Kidney (tissue), 14 donors: ENCODE results near the gene NCLN. TPM values are rescaled to one million over a fixed set of nuclear protein-coding genes. Genes with fewer than 3 reads are reported as not detected.

Source experiments
- DNase-seq, 5 donors: peaks; one replicate each; pipeline ENCODE4 v3.0.0-alpha.2; 2013 to 2020
- FAIRE-seq: peaks from 2 replicates; lab custom pipeline; 2012; peaks lifted over from hg19 to GRCh38; lab: Jason Lieb, UNC
- H3K27ac ChIP-seq, 2 donors: one replicate each; pipeline ENCODE4 v1.7.0; 2013; ENCODE audit warnings: low read depth in 2 of 2, low read length in 2 of 2, inconsistent platforms in 1 of 2
- H3K27me3 ChIP-seq: one replicate; pipeline ENCODE4 v1.7.1; 2013; ENCODE audit warnings: low read length, inconsistent platforms; ENCODE audit not compliant: control insufficient read depth, insufficient read depth
- H3K36me3 ChIP-seq, 3 donors: one replicate each; pipeline versions ENCODE4 v1.7.0 to v1.7.1; 2013; ENCODE audit warnings: low read length in 3 of 3, control low read depth in 1 of 3, inconsistent platforms in 1 of 3; ENCODE audit not compliant: insufficient read depth in 3 of 3, control insufficient read depth in 2 of 3
- H3K4me1 ChIP-seq, 3 donors: one replicate each; pipeline versions ENCODE4 v1.7.0 to v1.7.1; 2013; ENCODE audit warnings: low read length in 3 of 3, inconsistent platforms in 1 of 3, low read depth in 1 of 3; ENCODE audit not compliant: control insufficient read depth in 2 of 3, insufficient read depth in 2 of 3
- H3K4me3 ChIP-seq, 3 donors: one replicate each; pipeline versions ENCODE4 v1.7.0 to v1.8.1; 2013; ENCODE audit warnings: low read length in 3 of 3, control low read depth in 1 of 3, inconsistent platforms in 1 of 3
- H3K9ac ChIP-seq, 3 donors: one replicate each; pipeline versions ENCODE4 v1.7.0 to v1.7.1; 2013; ENCODE audit warnings: low read length in 3 of 3, control low read depth in 1 of 3, inconsistent platforms in 1 of 3
- H3K9me3 ChIP-seq, 3 donors: one replicate each; pipeline versions ENCODE4 v1.7.0 to v1.7.1; 2013; ENCODE audit warnings: low read length in 3 of 3, control low read depth in 1 of 3, inconsistent platforms in 1 of 3; ENCODE audit not compliant: control insufficient read depth in 2 of 3, insufficient read depth in 1 of 3
- intact Hi-C: fragments of 100-400 bp; cut with DNase I; formaldehyde crosslinking; loops from one replicate; pipeline ENCODE4 v1.11.1; 2022
- polyA plus RNA-seq: library from polyadenylated mRNA; stranded (reverse); fragments of 350-450 nt; fragmentation: Illumina TruSeq; extraction: RNeasy Lipid Tissue Mini Kit (QIAGEN cat#74804); gene quantifications from one replicate; pipeline ENCODE4 v1.2.3, GENCODE V29; 2014; ENCODE audit warnings: low read depth, low replicate concordance; ENCODE audit not compliant: insufficient read depth
- total RNA-seq: library from RNA; stranded (reverse); fragmentation: NEBNext Ultra II Directional; extraction: Animal tissue kit (Norgen Biotek cat#: 25700); gene quantifications from one replicate; pipeline ENCODE4 v1.2.1, GENCODE V29; 2021
- TF ChIP-seq, protein P1 (sequence below): IDR thresholded peaks from 3 replicates; pipeline ENCODE4 v1.5.1; 2012; ENCODE audit warnings: mild to moderate bottlenecking, moderate library complexity, borderline replicate concordance; ENCODE audit not compliant: insufficient read depth; ENCODE audit errors: extremely low read depth
- donor health status: control.
- donor health status: control.
- donor health status: control.
- donor health status: control.
- donor health status: control.
- donor health status: DM: yes; HTN: yes; CAD: no.
- donor health status: Normal renal cell carcinoma (clear cell type).

NCLN gene
- total and polyA plus RNA-seq, 2 donors from 2014 or later: 43.3 to 63.2 TPM

DNA sequence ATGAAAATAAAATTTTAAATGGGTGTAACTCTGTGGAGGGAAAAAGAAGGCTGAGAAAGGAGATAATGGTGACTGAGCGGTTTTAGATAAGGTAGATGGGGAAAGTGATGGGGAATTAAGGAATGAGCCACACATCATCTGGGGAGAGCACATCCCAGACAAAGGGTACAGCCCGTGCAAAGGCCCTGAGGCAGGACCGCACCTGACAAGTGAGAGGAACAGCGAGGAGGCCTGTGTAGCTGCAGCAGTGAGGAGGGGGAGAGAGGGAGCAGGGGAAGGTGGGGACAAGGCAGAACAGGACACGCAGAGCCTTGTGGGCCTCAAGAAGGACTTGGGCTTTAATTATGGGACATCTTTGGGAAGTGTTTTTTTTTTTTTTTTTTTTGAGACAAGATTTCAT lies 37.0 kb downstream of the NCLN start:
- TF ChIP-seq, protein P1, sequence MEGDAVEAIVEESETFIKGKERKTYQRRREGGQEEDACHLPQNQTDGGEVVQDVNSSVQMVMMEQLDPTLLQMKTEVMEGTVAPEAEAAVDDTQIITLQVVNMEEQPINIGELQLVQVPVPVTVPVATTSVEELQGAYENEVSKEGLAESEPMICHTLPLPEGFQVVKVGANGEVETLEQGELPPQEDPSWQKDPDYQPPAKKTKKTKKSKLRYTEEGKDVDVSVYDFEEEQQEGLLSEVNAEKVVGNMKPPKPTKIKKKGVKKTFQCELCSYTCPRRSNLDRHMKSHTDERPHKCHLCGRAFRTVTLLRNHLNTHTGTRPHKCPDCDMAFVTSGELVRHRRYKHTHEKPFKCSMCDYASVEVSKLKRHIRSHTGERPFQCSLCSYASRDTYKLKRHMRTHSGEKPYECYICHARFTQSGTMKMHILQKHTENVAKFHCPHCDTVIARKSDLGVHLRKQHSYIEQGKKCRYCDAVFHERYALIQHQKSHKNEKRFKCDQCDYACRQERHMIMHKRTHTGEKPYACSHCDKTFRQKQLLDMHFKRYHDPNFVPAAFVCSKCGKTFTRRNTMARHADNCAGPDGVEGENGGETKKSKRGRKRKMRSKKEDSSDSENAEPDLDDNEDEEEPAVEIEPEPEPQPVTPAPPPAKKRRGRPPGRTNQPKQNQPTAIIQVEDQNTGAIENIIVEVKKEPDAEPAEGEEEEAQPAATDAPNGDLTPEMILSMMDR: no peak
- Histone ChIP-seq H3K4me3 (no peak overlapping the region), H3K9me3 (no peaks in the 10 kb centered on the region), H3K9ac (no peak overlapping the region), H3K27ac (no peak overlapping the region), H3K36me3 (no peaks in the 10 kb centered on the region), H3K27me3 (no peaks in the 10 kb centered on the region), H3K4me1 (no peaks in the 10 kb centered on the region)
- DNase-seq (no peak), FAIRE-seq (no peak)
- intact Hi-C loops: no loop called here

DNA sequence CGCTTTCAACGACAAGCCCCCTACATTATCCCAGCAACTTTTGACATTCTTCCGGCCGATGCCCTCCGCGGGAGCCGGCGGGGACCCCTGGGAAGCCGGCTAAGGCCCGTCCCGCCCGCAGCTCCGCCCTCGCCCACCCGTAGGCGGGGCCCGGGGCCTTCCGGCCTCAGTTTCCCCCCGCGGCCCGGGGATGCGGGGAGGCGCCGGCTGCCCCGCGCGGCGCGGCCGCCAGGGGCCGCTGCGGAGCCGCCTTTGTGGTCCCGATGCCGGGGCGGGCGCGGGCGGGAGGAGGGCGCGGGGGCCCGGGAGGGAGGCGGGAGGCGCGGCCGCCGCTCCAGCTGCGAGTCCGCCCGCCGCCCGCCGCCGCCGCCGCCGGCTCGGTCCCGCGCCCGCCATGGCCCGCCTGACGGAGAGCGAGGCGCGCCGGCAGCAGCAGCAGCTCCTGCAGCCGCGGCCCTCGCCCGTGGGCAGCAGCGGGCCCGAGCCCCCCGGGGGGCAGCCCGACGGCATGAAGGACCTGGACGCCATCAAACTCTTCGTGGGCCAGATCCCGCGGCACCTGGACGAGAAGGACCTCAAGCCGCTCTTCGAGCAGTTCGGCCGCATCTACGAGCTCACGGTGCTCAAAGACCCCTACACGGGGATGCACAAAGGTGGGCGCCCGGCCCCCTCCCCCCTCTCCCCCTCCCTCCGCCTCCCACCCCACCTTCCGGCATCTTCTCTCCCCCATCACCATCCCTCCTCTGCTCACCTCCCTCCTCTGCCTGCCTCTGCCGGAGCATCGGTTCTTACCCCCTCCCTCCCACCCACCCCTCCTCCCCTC lies 38.8 kb downstream of the NCLN start, which contains the start of gene CELF5:
CELF5 (plus strand) TSS at position 316 of the 823 bp plus-strand sequence; CDS start at position 395, 79 bp downstream.
- H3K4me3 ChIP-seq: no peak within 1 kb of the TSS
- H3K27ac ChIP-seq: no peak within 1 kb of the TSS
- FAIRE-seq (no peak), DNase-seq (peak in 3 of 5 donors; percentile 48 to 79 (median 66))
- intact Hi-C loops: no loop called here
- no peaks in the 10 kb centered on the region for H3K27me3 ChIP-seq
- no peaks in the 10 kb centered on the region for H3K4me1 ChIP-seq
- TF ChIP-seq, protein P1: peak; percentile 50
- no peaks in the 10 kb centered on the region for H3K9me3 ChIP-seq
- no peak within 1 kb of the TSS for H3K9ac ChIP-seq
- no peaks in the 10 kb centered on the region for H3K36me3 ChIP-seq

DNA sequence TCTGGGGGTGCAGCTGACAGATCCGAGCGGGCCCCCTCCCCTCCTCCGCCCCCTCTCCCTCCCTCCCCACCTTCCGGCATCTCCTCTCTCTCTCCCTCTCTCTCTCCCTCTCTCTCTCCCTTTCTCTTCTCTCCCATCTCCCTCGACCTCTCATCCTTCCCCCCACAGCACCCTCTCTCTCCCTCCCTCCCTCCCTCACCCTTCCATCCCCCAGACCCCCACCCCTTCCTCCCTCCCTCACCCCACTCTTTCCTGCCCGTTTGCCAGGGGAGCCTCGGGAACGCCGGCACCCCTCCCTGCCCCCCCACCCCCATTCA lies 39.4 kb downstream of the NCLN start:
- intact Hi-C loops: no loop called here
- no peaks in the 10 kb centered on the region for H3K27me3 ChIP-seq
- H3K36me3 ChIP-seq: no peaks in the 10 kb centered on the region
- H3K9me3 ChIP-seq: no peaks in the 10 kb centered on the region
- TF ChIP-seq, protein P1: no peak
- DNase-seq (no peak), FAIRE-seq (no peak)
- no peak overlapping the region for H3K4me3 ChIP-seq
- H3K9ac ChIP-seq: no peak overlapping the region
- no peak overlapping the region for H3K27ac ChIP-seq
- no peaks in the 10 kb centered on the region for H3K4me1 ChIP-seq
